ENCODE measurements around the gene SNX33.

DNA sequence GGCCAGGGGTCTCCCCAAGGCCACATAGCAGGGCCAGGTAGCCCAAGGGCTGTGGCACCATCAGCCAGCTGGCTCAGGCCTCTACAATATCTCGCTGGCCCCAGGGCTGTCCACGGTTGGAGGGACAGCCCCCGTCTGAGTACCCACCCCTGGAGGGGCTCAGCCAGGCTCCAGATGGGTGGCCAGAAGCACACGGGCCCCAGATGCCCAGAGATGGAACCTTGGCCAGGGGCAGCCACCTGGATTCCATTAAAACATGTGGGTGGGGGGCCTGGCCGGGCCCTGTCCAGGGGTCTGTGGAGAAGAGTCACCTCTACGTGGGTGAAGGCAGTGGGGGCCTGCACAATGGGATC lies 56.5 kb downstream of the SNX33 start:
- TF ChIP-seq YY1 (IDR thresholded peaks at IDR 0.05; ENCODE audit: low read depth) (no peak), RAD21 (IDR thresholded peaks at IDR 0.05; ENCODE audit: low read depth) (no peak), NFIC (IDR thresholded peaks at IDR 0.05) (no peak), FOXM1 (IDR thresholded peaks at IDR 0.05; ENCODE audit: borderline replicate concordance, low read depth) (no peak), ZBTB7A (IDR thresholded peaks at IDR 0.05; ENCODE audit: low read depth) (no peak), TAF1 (IDR thresholded peaks at IDR 0.05; ENCODE audit: low read depth) (no peak), EP300 (IDR thresholded peaks at IDR 0.05; ENCODE audit: borderline replicate concordance) (no peak), TEAD4 (IDR thresholded peaks at IDR 0.05) (no peak)
- TF ChIP-seq, protein P1, sequence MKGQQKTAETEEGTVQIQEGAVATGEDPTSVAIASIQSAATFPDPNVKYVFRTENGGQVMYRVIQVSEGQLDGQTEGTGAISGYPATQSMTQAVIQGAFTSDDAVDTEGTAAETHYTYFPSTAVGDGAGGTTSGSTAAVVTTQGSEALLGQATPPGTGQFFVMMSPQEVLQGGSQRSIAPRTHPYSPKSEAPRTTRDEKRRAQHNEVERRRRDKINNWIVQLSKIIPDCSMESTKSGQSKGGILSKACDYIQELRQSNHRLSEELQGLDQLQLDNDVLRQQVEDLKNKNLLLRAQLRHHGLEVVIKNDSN (IDR thresholded peaks at IDR 0.05): no peak
- TF ChIP-seq, protein P2, sequence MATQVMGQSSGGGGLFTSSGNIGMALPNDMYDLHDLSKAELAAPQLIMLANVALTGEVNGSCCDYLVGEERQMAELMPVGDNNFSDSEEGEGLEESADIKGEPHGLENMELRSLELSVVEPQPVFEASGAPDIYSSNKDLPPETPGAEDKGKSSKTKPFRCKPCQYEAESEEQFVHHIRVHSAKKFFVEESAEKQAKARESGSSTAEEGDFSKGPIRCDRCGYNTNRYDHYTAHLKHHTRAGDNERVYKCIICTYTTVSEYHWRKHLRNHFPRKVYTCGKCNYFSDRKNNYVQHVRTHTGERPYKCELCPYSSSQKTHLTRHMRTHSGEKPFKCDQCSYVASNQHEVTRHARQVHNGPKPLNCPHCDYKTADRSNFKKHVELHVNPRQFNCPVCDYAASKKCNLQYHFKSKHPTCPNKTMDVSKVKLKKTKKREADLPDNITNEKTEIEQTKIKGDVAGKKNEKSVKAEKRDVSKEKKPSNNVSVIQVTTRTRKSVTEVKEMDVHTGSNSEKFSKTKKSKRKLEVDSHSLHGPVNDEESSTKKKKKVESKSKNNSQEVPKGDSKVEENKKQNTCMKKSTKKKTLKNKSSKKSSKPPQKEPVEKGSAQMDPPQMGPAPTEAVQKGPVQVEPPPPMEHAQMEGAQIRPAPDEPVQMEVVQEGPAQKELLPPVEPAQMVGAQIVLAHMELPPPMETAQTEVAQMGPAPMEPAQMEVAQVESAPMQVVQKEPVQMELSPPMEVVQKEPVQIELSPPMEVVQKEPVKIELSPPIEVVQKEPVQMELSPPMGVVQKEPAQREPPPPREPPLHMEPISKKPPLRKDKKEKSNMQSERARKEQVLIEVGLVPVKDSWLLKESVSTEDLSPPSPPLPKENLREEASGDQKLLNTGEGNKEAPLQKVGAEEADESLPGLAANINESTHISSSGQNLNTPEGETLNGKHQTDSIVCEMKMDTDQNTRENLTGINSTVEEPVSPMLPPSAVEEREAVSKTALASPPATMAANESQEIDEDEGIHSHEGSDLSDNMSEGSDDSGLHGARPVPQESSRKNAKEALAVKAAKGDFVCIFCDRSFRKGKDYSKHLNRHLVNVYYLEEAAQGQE (IDR thresholded peaks at IDR 0.05; ENCODE audit: low read depth): no peak
- TF ChIP-seq, protein P3, sequence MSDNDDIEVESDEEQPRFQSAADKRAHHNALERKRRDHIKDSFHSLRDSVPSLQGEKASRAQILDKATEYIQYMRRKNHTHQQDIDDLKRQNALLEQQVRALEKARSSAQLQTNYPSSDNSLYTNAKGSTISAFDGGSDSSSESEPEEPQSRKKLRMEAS (IDR thresholded peaks at IDR 0.05): no peak

All from Ishikawa (cell line).